Kidney (tissue), 14 donors: ENCODE results near the gene JAM3. TPM values are rescaled to one million over a fixed set of nuclear protein-coding genes. Genes with fewer than 3 reads are reported as not detected.

Source experiments
- DNase-seq, 5 donors: peaks; one replicate each; pipeline ENCODE4 v3.0.0-alpha.2; 2013 to 2020
- FAIRE-seq: peaks from 2 replicates; lab custom pipeline; 2012; peaks lifted over from hg19 to GRCh38; lab: Jason Lieb, UNC
- H3K27ac ChIP-seq, 2 donors: one replicate each; pipeline ENCODE4 v1.7.0; 2013; ENCODE audit warnings: low read depth in 2 of 2, low read length in 2 of 2, inconsistent platforms in 1 of 2
- H3K27me3 ChIP-seq: one replicate; pipeline ENCODE4 v1.7.1; 2013; ENCODE audit warnings: low read length, inconsistent platforms; ENCODE audit not compliant: control insufficient read depth, insufficient read depth
- H3K36me3 ChIP-seq, 3 donors: one replicate each; pipeline versions ENCODE4 v1.7.0 to v1.7.1; 2013; ENCODE audit warnings: low read length in 3 of 3, control low read depth in 1 of 3, inconsistent platforms in 1 of 3; ENCODE audit not compliant: insufficient read depth in 3 of 3, control insufficient read depth in 2 of 3
- H3K4me1 ChIP-seq, 3 donors: one replicate each; pipeline versions ENCODE4 v1.7.0 to v1.7.1; 2013; ENCODE audit warnings: low read length in 3 of 3, inconsistent platforms in 1 of 3, low read depth in 1 of 3; ENCODE audit not compliant: control insufficient read depth in 2 of 3, insufficient read depth in 2 of 3
- H3K4me3 ChIP-seq, 3 donors: one replicate each; pipeline versions ENCODE4 v1.7.0 to v1.8.1; 2013; ENCODE audit warnings: low read length in 3 of 3, control low read depth in 1 of 3, inconsistent platforms in 1 of 3
- H3K9ac ChIP-seq, 3 donors: one replicate each; pipeline versions ENCODE4 v1.7.0 to v1.7.1; 2013; ENCODE audit warnings: low read length in 3 of 3, control low read depth in 1 of 3, inconsistent platforms in 1 of 3
- H3K9me3 ChIP-seq, 3 donors: one replicate each; pipeline versions ENCODE4 v1.7.0 to v1.7.1; 2013; ENCODE audit warnings: low read length in 3 of 3, control low read depth in 1 of 3, inconsistent platforms in 1 of 3; ENCODE audit not compliant: control insufficient read depth in 2 of 3, insufficient read depth in 1 of 3
- intact Hi-C: fragments of 100-400 bp; cut with DNase I; formaldehyde crosslinking; loops from one replicate; pipeline ENCODE4 v1.11.1; 2022
- polyA plus RNA-seq: library from polyadenylated mRNA; stranded (reverse); fragments of 350-450 nt; fragmentation: Illumina TruSeq; extraction: RNeasy Lipid Tissue Mini Kit (QIAGEN cat#74804); gene quantifications from one replicate; pipeline ENCODE4 v1.2.3, GENCODE V29; 2014; ENCODE audit warnings: low read depth, low replicate concordance; ENCODE audit not compliant: insufficient read depth
- total RNA-seq: library from RNA; stranded (reverse); fragmentation: NEBNext Ultra II Directional; extraction: Animal tissue kit (Norgen Biotek cat#: 25700); gene quantifications from one replicate; pipeline ENCODE4 v1.2.1, GENCODE V29; 2021
- TF ChIP-seq, protein P1 (sequence below): IDR thresholded peaks from 3 replicates; pipeline ENCODE4 v1.5.1; 2012; ENCODE audit warnings: mild to moderate bottlenecking, moderate library complexity, borderline replicate concordance; ENCODE audit not compliant: insufficient read depth; ENCODE audit errors: extremely low read depth
- donor health status: control.
- donor health status: control.
- donor health status: control.
- donor health status: control.
- donor health status: control.
- donor health status: DM: yes; HTN: yes; CAD: no.
- donor health status: Normal renal cell carcinoma (clear cell type).

Gene JAM3
- total and polyA plus RNA-seq, 2 donors from 2014 or later: 13.3 to 19.5 TPM

DNA sequence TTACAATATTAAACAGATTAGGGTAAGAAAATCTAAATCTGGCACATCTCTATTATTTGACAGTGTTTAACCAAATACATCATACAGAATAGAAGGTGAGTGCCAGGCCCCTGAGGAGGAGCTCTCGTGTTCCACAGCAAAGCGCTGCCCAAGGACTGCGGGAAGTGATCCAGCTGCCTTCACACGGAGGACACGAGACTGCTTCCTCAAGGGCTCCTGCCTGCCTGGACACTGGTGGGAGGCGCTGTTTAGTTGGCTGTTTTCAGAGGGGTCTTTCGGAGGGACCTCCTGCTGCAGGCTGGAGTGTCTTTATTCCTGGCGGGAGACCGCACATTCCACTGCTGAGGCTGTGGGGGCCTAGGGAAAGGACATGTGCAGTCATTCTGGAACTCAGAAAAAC is 83.8 kb downstream of the JAM3 start:
- intact Hi-C loops: no loop called here
- FAIRE-seq: no peak
- H3K9ac ChIP-seq: no peak overlapping the region
- DNase-seq: no peak
- peaks cover 0 to 25% (median 10%) of the 10 kb centered on the region in 3 donors for H3K36me3 ChIP-seq
- H3K27me3 ChIP-seq: no peaks in the 10 kb centered on the region
- TF ChIP-seq, protein P1, sequence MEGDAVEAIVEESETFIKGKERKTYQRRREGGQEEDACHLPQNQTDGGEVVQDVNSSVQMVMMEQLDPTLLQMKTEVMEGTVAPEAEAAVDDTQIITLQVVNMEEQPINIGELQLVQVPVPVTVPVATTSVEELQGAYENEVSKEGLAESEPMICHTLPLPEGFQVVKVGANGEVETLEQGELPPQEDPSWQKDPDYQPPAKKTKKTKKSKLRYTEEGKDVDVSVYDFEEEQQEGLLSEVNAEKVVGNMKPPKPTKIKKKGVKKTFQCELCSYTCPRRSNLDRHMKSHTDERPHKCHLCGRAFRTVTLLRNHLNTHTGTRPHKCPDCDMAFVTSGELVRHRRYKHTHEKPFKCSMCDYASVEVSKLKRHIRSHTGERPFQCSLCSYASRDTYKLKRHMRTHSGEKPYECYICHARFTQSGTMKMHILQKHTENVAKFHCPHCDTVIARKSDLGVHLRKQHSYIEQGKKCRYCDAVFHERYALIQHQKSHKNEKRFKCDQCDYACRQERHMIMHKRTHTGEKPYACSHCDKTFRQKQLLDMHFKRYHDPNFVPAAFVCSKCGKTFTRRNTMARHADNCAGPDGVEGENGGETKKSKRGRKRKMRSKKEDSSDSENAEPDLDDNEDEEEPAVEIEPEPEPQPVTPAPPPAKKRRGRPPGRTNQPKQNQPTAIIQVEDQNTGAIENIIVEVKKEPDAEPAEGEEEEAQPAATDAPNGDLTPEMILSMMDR: no peak
- H3K4me1 ChIP-seq: no peaks in the 10 kb centered on the region
- H3K9me3 ChIP-seq: no peaks in the 10 kb centered on the region
- H3K4me3 ChIP-seq: no peak overlapping the region
- no peak overlapping the region for H3K27ac ChIP-seq

- no peak for FAIRE-seq
Measured at GRCh38 chr11:134153147-134153905, 84.5 kb downstream of the JAM3 start.

DNA sequence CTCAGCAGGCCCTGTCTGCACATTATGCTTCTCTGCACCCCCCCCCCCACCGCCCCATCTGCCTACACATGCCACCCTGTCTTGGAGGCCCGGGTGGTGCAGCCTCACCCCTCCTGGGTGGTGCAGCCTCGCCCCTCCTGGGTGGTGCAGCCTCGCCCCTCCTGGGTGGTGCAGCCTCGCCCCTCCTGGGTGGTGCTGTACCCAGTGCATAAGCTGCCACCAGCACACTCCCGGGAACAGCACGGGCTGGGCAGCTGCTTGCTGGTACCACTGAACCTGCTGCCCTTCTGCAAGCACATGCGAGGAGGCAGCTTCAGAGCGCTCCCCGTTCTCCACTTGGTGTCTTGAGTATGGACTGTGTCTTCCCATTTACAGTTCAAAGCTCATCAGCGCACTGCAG is 85.6 kb downstream of the JAM3 start:
- FAIRE-seq: no peak

More at GRCh38 chr11:134153147-134153905, 84.5 kb downstream of the JAM3 start:
- no peaks in the 10 kb centered on the region for H3K27me3 ChIP-seq
- H3K4me1 ChIP-seq: no peaks in the 10 kb centered on the region
- H3K4me3 ChIP-seq: no peak overlapping the region
- no peak for DNase-seq
- intact Hi-C loops: no loop called here
- TF ChIP-seq, protein P1: no peak
- no peak overlapping the region for H3K9ac ChIP-seq
- H3K27ac ChIP-seq: no peak overlapping the region
- peaks cover 0 to 25% (median 10%) of the 10 kb centered on the region in 3 donors for H3K36me3 ChIP-seq
- no peaks in the 10 kb centered on the region for H3K9me3 ChIP-seq

More for the DNA sequence above, 85.6 kb downstream of the JAM3 start:
- no peaks in the 10 kb centered on the region for H3K27me3 ChIP-seq
- no peak overlapping the region for H3K27ac ChIP-seq
- intact Hi-C loops: no loop called here
- H3K9me3 ChIP-seq: no peaks in the 10 kb centered on the region
- peaks cover 0 to 30% (median 13%) of the 10 kb centered on the region in 3 donors for H3K36me3 ChIP-seq
- no peaks in the 10 kb centered on the region for H3K4me1 ChIP-seq
- no peak for DNase-seq
- no peak overlapping the region for H3K9ac ChIP-seq
- TF ChIP-seq, protein P1: no peak
- no peak overlapping the region for H3K4me3 ChIP-seq
